H9 (cell line): ENCODE results near the gene DNMT3B. TPM values are rescaled to one million over a fixed set of nuclear protein-coding genes. Genes with fewer than 3 reads are reported as not detected.

Experiments used
- DNase-seq: peaks from one replicate; pipeline ENCODE4 v3.0.0-alpha.2; 2017
- H2AFZ ChIP-seq: one replicate; pipeline ENCODE4 v1.6.1; 2013; ENCODE audit warnings: mild to moderate bottlenecking, low read length, control low read depth, moderate library complexity
- H2AK5ac ChIP-seq: 2 replicates; pipeline ENCODE4 v1.6.1; 2013; ENCODE audit warnings: low read length, control low read depth, mixed read lengths; ENCODE audit not compliant: insufficient read length
- H2BK120ac ChIP-seq: one replicate; pipeline ENCODE4 v1.6.1; 2013; ENCODE audit warnings: low read depth, mild to moderate bottlenecking, low read length, control low read depth, inconsistent platforms; ENCODE audit not compliant: poor library complexity, severe bottlenecking
- H2BK12ac ChIP-seq: 2 replicates; pipeline ENCODE4 v1.6.1; 2013; ENCODE audit warnings: low read length, control low read depth, mixed read lengths, low read depth; ENCODE audit not compliant: insufficient read length
- H2BK15ac ChIP-seq: 2 replicates; pipeline ENCODE4 v1.6.1; 2013; ENCODE audit warnings: low read depth, low read length, control low read depth
- H2BK20ac ChIP-seq: one replicate; pipeline ENCODE4 v1.6.1; 2013; ENCODE audit warnings: low read depth, mild to moderate bottlenecking, low read length, control low read depth, inconsistent platforms; ENCODE audit not compliant: poor library complexity, severe bottlenecking
- H2BK5ac ChIP-seq: 2 replicates; pipeline ENCODE4 v1.6.1; 2013; ENCODE audit warnings: low read length, control low read depth, mixed read lengths; ENCODE audit not compliant: insufficient read length
- H3K14ac ChIP-seq: 2 replicates; pipeline ENCODE4 v1.6.1; 2013; ENCODE audit warnings: low read length, control low read depth; ENCODE audit not compliant: insufficient read depth
- H3K18ac ChIP-seq: 2 replicates; pipeline ENCODE4 v1.6.1; 2013; ENCODE audit warnings: low read depth, mild to moderate bottlenecking, mixed read lengths, low read length, control low read depth; ENCODE audit not compliant: insufficient read length
- H3K23ac ChIP-seq: 2 replicates; pipeline ENCODE4 v1.6.1; 2013; ENCODE audit warnings: low read length, control low read depth, mixed read lengths, low read depth; ENCODE audit not compliant: insufficient read length
- H3K23me2 ChIP-seq: 2 replicates; pipeline ENCODE4 v1.6.1; 2013; ENCODE audit warnings: low read depth, mild to moderate bottlenecking, mixed read lengths, low read length, control low read depth; ENCODE audit not compliant: insufficient read length, poor library complexity, severe bottlenecking
- H3K27ac ChIP-seq: 2 replicates; pipeline ENCODE4 v1.5.1; 2013; ENCODE audit warnings: low read length, control low read depth, mixed read lengths, low read depth; ENCODE audit not compliant: insufficient read length
- H3K27me3 ChIP-seq: 2 replicates; pipeline ENCODE4 v1.6.1; 2013; ENCODE audit warnings: low read length, control low read depth, inconsistent platforms; ENCODE audit not compliant: insufficient read depth
- H3K4ac ChIP-seq: 2 replicates; pipeline ENCODE4 v1.6.1; 2013; ENCODE audit warnings: low read depth, mild to moderate bottlenecking, control low read depth, inconsistent platforms, low read length, moderate library complexity
- H3K4me1 ChIP-seq: 2 replicates; pipeline ENCODE4 v1.6.1; 2013; ENCODE audit warnings: low read length, control low read depth, inconsistent platforms; ENCODE audit not compliant: insufficient read depth
- H3K4me2 ChIP-seq: 2 replicates; pipeline ENCODE4 v1.6.1; 2013; ENCODE audit warnings: low read length, control low read depth, mixed read lengths; ENCODE audit not compliant: insufficient read length, insufficient read depth
- H3K56ac ChIP-seq: 2 replicates; pipeline ENCODE4 v1.6.1; 2013; ENCODE audit warnings: low read depth, mild to moderate bottlenecking, mixed read lengths, low read length, control low read depth; ENCODE audit not compliant: insufficient read length
- H3K79me1 ChIP-seq: 2 replicates; pipeline ENCODE4 v1.6.1; 2013; ENCODE audit warnings: low read depth, mild to moderate bottlenecking, moderate library complexity, low read length, control low read depth, inconsistent platforms; ENCODE audit not compliant: insufficient read depth, poor library complexity, severe bottlenecking
- H3K79me2 ChIP-seq: 2 replicates; pipeline ENCODE4 v1.6.1; 2013; ENCODE audit warnings: low read length, control low read depth, inconsistent platforms; ENCODE audit not compliant: insufficient read depth
- H3K9ac ChIP-seq: 2 replicates; pipeline ENCODE4 v1.6.1; 2013; ENCODE audit warnings: low read length, control low read depth, mixed read lengths; ENCODE audit not compliant: insufficient read length; ENCODE audit errors: extremely low read depth
- H3K9me3 ChIP-seq: one replicate; pipeline ENCODE4 v1.6.1; 2013; ENCODE audit warnings: low read depth, low read length, inconsistent platforms; ENCODE audit not compliant: control insufficient read depth
- H3T11ph ChIP-seq: one replicate; pipeline ENCODE4 v1.6.1; 2013; ENCODE audit warnings: mild to moderate bottlenecking, low read length, control low read depth, inconsistent platforms
- H4K20me1 ChIP-seq: one replicate; pipeline ENCODE4 v1.6.1; 2013; ENCODE audit not compliant: control insufficient read depth, insufficient read length, insufficient read depth
- H4K5ac ChIP-seq: 2 replicates; pipeline ENCODE4 v1.6.1; 2013; ENCODE audit warnings: low read depth, mild to moderate bottlenecking, mixed read lengths, low read length, control low read depth; ENCODE audit not compliant: insufficient read length
- H4K8ac ChIP-seq: replicated peaks from 2 replicates; pipeline ENCODE4 v1.6.1; 2013; ENCODE audit warnings: low read length, control low read depth, mixed read lengths, low read depth; ENCODE audit not compliant: insufficient read length
- H4K91ac ChIP-seq: 2 replicates; pipeline ENCODE4 v1.6.1; 2013; ENCODE audit warnings: low read depth, mild to moderate bottlenecking, moderate library complexity, mixed read lengths, low read length, control low read depth; ENCODE audit not compliant: insufficient read length
- H3K27ac Mint-ChIP-seq, 3 experiments: 2 replicates in 2 of 3; 3 replicates in 1 of 3; pipeline ENCODE4 v1.8.0; 2020 to 2021; ENCODE audit warnings: mixed read lengths in 3 of 3, mild to moderate bottlenecking in 1 of 3, moderate library complexity in 1 of 3
- H3K27me3 Mint-ChIP-seq: 2 replicates; pipeline ENCODE4 v1.8.0; 2021; ENCODE audit warnings: low read depth, mild to moderate bottlenecking, moderate library complexity, mixed read lengths
- H3K36me3 Mint-ChIP-seq, 3 experiments: 2 replicates in 2 of 3; 3 replicates in 1 of 3; pipeline ENCODE4 v1.8.0; 2020 to 2021; ENCODE audit warnings: low read depth in 3 of 3, mixed read lengths in 3 of 3; ENCODE audit not compliant: insufficient read depth in 1 of 3
- H3K4me1 Mint-ChIP-seq, 2 experiments: 2 replicates each; pipeline ENCODE4 v1.8.0; 2020; ENCODE audit warnings: mixed read lengths in 2 of 2
- H3K4me3 Mint-ChIP-seq, 2 experiments: 2 replicates in 1 of 2; 3 replicates in 1 of 2; pipeline ENCODE4 v1.8.0; 2020 to 2021; ENCODE audit warnings: mild to moderate bottlenecking in 2 of 2, mixed read lengths in 2 of 2, moderate library complexity in 1 of 2
- H3K9me3 Mint-ChIP-seq, 2 experiments: 2 replicates in 1 of 2; 3 replicates in 1 of 2; pipeline ENCODE4 v1.8.0; 2020; ENCODE audit warnings: mild to moderate bottlenecking in 2 of 2, mixed read lengths in 2 of 2, moderate library complexity in 1 of 2
- CTCF ChIP-seq: fragments of 200-600 bp; sonication (generic); conservative IDR thresholded peaks from 3 replicates; pipeline ENCODE4 v1.8.0; 2021; ENCODE audit warnings: antibody characterized with exemption, mild to moderate bottlenecking
- WGBS: extraction: QIAGEN DNeasy Blood & Tissue Kit; methylation state at CpG from one replicate; pipeline ENCODE4 v1.1.7; 2013; ENCODE audit warnings: missing lambda C conversion rate, low lambda C conversion rate, mixed read lengths; ENCODE audit not compliant: insufficient read length; ENCODE audit errors: extremely low coverage; 5-methylcytosine and 5-hydroxymethylcytosine counted together
- total RNA-seq: library from RNA; stranded (reverse); gene quantifications from 2 replicates; pipeline ENCODE4 v1.2.1, GENCODE V29; 2021

Gene DNMT3B
- total RNA-seq, 1 experiment from 2014 or later, result 980 TPM

GRCh38 chr20:32743237-32744112 is 18.7 kb upstream of the DNMT3B start, which contains the start of gene COMMD7:
COMMD7 (minus strand) TSS chr20:32743467; CDS start chr20:32743391, 76 bp downstream.
- no peak within 1 kb of the TSS for H3K27ac ChIP-seq
- no peaks in the 10 kb centered on the region for H3K9me3 ChIP-seq
- H3K79me2 ChIP-seq, result peaks cover 17% of the 10 kb centered on the region; the same call in 1 of the 2 replicates
- H3K4me1 ChIP-seq, result no peaks in the 10 kb centered on the region
- no peak within 1 kb of the TSS for H2BK120ac ChIP-seq
- no peaks in the 10 kb centered on the region for H3K9me3 Mint-ChIP-seq
- WGBS, result no CpG with 5 or more reads among the region's 64 CpGs
- H3K14ac ChIP-seq, result peak within 1 kb of the TSS; percentile 74; the same call in 1 of the 2 replicates
- no peak within 1 kb of the TSS for H2BK12ac ChIP-seq
- H3K4me1 Mint-ChIP-seq, result peaks cover 39 to 40% of the 10 kb centered on the region in 2 experiments
- H3K56ac ChIP-seq, result no peak within 1 kb of the TSS
- no peak within 1 kb of the TSS for H2BK20ac ChIP-seq
- no peak within 1 kb of the TSS for H2AK5ac ChIP-seq
- no peaks in the 10 kb centered on the region for H3K27me3 ChIP-seq
- peaks cover 0 to 13% (median 4%) of the 10 kb centered on the region in 3 experiments; a peak in 3 of 7 replicates for H3K36me3 Mint-ChIP-seq
- peak within 1 kb of the TSS; percentile 89 for H3K4me2 ChIP-seq
- no peak within 1 kb of the TSS for H3K18ac ChIP-seq
- H2BK15ac ChIP-seq, result no peak within 1 kb of the TSS
- peak within 1 kb of the TSS; percentile 96 to 99 for H3K4me3 Mint-ChIP-seq
- H3K79me1 ChIP-seq, result no peaks in the 10 kb centered on the region
- TF ChIP-seq CTCF, result no peak
- H3K27ac Mint-ChIP-seq, result peak within 1 kb of the TSS; percentile 90 to 97 (median 95)
- H4K8ac ChIP-seq, result no peak within 1 kb of the TSS
- no peak within 1 kb of the TSS for H4K5ac ChIP-seq
- H3K9ac ChIP-seq, result peak within 1 kb of the TSS; percentile 64
- no peak within 1 kb of the TSS for H2BK5ac ChIP-seq
- no peak within 1 kb of the TSS for H2AFZ ChIP-seq
- H3T11ph ChIP-seq, result no peak within 1 kb of the TSS
- no peaks in the 10 kb centered on the region for H4K20me1 ChIP-seq
- peaks cover 15% of the 10 kb centered on the region for H3K23me2 ChIP-seq
- H4K91ac ChIP-seq, result no peak within 1 kb of the TSS
- H3K23ac ChIP-seq, result no peak within 1 kb of the TSS
- no peak within 1 kb of the TSS for H3K4ac ChIP-seq
- no peaks in the 10 kb centered on the region; the same call in 1 of the 2 replicates for H3K27me3 Mint-ChIP-seq
- DNase-seq, result peak; percentile 90
